A549 (cell line): ENCODE data around the gene LMNTD1. TPM values are rescaled to one million over a fixed set of nuclear protein-coding genes. Genes with fewer than 3 reads are reported as not detected.

Experiments
- ATAC-seq, 2 experiments: fragments of 200-7000 bp in 1 of 2; fragments of >200 bp in 1 of 2; cut with Nextera tagmentation in 1 of 2; cut with Tn5 transposase in 1 of 2; 3 replicates each; pipeline versions ENCODE4 v1.8.0 to v1.9.1; 2018 to 2020; ENCODE audit warnings: mild to moderate bottlenecking in 1 of 2, moderate library complexity in 1 of 2
- CTCF ChIA-PET: fragments of 300-600 bp; sonication (Branson Sonifier 250); formaldehyde crosslinking; extraction: SDS; loops from one replicate; lab custom pipeline; 2021; ENCODE audit warnings: antibody characterized with exemption, inconsistent platforms; lab: Yijun Ruan, JAX
- POLR2A ChIA-PET: fragments of 350-600 bp; formaldehyde crosslinking; extraction: SDS; loops from one replicate; lab custom pipeline; 2021; ENCODE audit warnings: antibody characterized with exemption, inconsistent platforms; lab: Yijun Ruan, JAX
- DNase-seq, 2 experiments: peaks; one replicate each; pipeline versions ENCODE4 v3.0.0 to v3.0.0-alpha.2; 2011 to 2016; ENCODE audit warnings: low read depth in 1 of 2, low spot score in 1 of 2
- FAIRE-seq: peaks from 2 replicates; lab custom pipeline; 2011; peaks lifted over from hg19 to GRCh38; lab: Jason Lieb, UNC
- H3K27ac ChIP-seq, 2 experiments: fragments of >200 bp; sonication (Bioruptor Twin); formaldehyde crosslinking; 3 replicates each; pipeline ENCODE4 v1.5.1; 2016 to 2017
- H3K4me1 ChIP-seq: fragments of >200 bp; sonication (Bioruptor Twin); formaldehyde crosslinking; 3 replicates; pipeline ENCODE4 v1.6.1; 2016
- H3K4me2 ChIP-seq: fragments of >200 bp; sonication (Bioruptor Twin); formaldehyde crosslinking; 3 replicates; pipeline ENCODE4 v1.6.1; 2016
- H3K4me3 ChIP-seq: fragments of >200 bp; sonication (Bioruptor Twin); formaldehyde crosslinking; 3 replicates; pipeline ENCODE4 v1.5.1; 2016
- H3K9me3 ChIP-seq: fragments of >200 bp; sonication (Bioruptor Twin); formaldehyde crosslinking; 3 replicates; pipeline ENCODE4 v1.6.1; 2016
- BCL3 ChIP-seq: fragments of >200 bp; sonication (Bioruptor Twin); formaldehyde crosslinking; IDR thresholded peaks from 3 replicates; pipeline ENCODE4 v1.6.1; 2016
- BHLHE40 ChIP-seq: IDR thresholded peaks from 2 replicates; pipeline ENCODE4 v1.6.1; 2012; ENCODE audit warnings: low read depth, low read length, inconsistent platforms
- CHD2 ChIP-seq: fragments of 150-350 bp; IDR thresholded peaks from 2 replicates; pipeline ENCODE4 v1.6.1; 2014; ENCODE audit warnings: low read length; ENCODE audit not compliant: partially characterized antibody
- CHD4 ChIP-seq: fragments of 200-600 bp; sonication (generic); IDR thresholded peaks from 2 replicates; pipeline ENCODE4 v1.6.1; 2016; ENCODE audit warnings: antibody characterized with exemption, mild to moderate bottlenecking, borderline replicate concordance
- CTCF ChIP-seq: fragments of >200 bp; sonication (Bioruptor Twin); formaldehyde crosslinking; IDR thresholded peaks from 3 replicates; pipeline ENCODE4 v1.5.1; 2016
- ELK1 ChIP-seq: fragments of 150-350 bp; IDR thresholded peaks from 2 replicates; pipeline ENCODE4 v1.6.1; 2014; ENCODE audit warnings: low read depth, mild to moderate bottlenecking, low read length
- FOSB ChIP-seq: fragments of 250-450 bp; sonication (Bioruptor Pico); IDR thresholded peaks from 2 replicates; pipeline ENCODE4 v1.5.0; 2020; ENCODE audit warnings: mild to moderate bottlenecking, moderate library complexity
- FOXS1 ChIP-seq: fragments of 250-450 bp; sonication (Bioruptor Pico); IDR thresholded peaks from 2 replicates; pipeline ENCODE4 v1.5.0; 2020; ENCODE audit warnings: mild to moderate bottlenecking, moderate library complexity
- HMGXB4 ChIP-seq: fragments of 250-450 bp; sonication (Bioruptor Pico); IDR thresholded peaks from 2 replicates; pipeline ENCODE4 v1.5.0; 2021; ENCODE audit warnings: mild to moderate bottlenecking, moderate library complexity, borderline replicate concordance
- HOXA7 ChIP-seq: fragments of 250-450 bp; sonication (Bioruptor Pico); IDR thresholded peaks from 2 replicates; pipeline ENCODE4 v1.5.0; 2020; ENCODE audit warnings: mild to moderate bottlenecking, moderate library complexity
- HOXB5 ChIP-seq: fragments of 250-450 bp; sonication (Bioruptor Pico); IDR thresholded peaks from 2 replicates; pipeline ENCODE4 v1.5.0; 2020; ENCODE audit warnings: mild to moderate bottlenecking, moderate library complexity
- KDM1A ChIP-seq: fragments of 200-600 bp; sonication (generic); IDR thresholded peaks from 2 replicates; pipeline ENCODE4 v1.6.1; 2016; ENCODE audit warnings: low read depth, mild to moderate bottlenecking
- MAZ ChIP-seq: fragments of 150-350 bp; IDR thresholded peaks from 2 replicates; pipeline ENCODE4 v1.6.1; 2014; ENCODE audit warnings: antibody characterized with exemption, low read depth, low read length, borderline replicate concordance
- POLR2AphosphoS2 ChIP-seq: conservative IDR thresholded peaks from 2 replicates; pipeline ENCODE4 v1.6.1; 2012; ENCODE audit warnings: low read length, improper control_type of control experiment, inconsistent platforms
- RAD21 ChIP-seq, 2 experiments: fragments of >200 bp in 1 of 2; sonication (Bioruptor Twin) in 1 of 2; formaldehyde crosslinking in 1 of 2; IDR thresholded peaks in 1 of 2; conservative IDR thresholded peaks in 1 of 2; 2 replicates in 1 of 2; 3 replicates in 1 of 2; pipeline ENCODE4 v1.6.1; 2012 to 2018; ENCODE audit warnings: inconsistent platforms in 1 of 2
- REST ChIP-seq: fragments of 200-600 bp; sonication (generic); IDR thresholded peaks from 2 replicates; pipeline ENCODE4 v1.6.1; 2016; ENCODE audit warnings: antibody characterized with exemption, mild to moderate bottlenecking, moderate library complexity
- RNF2 ChIP-seq: fragments of 200-600 bp; sonication (generic); IDR thresholded peaks from 2 replicates; pipeline ENCODE4 v1.6.1; 2016; ENCODE audit warnings: low read depth, mild to moderate bottlenecking, antibody characterized with exemption, moderate library complexity, borderline replicate concordance
- TFCP2L1 ChIP-seq: fragments of 250-450 bp; sonication (Bioruptor Pico); IDR thresholded peaks from 2 replicates; pipeline ENCODE4 v1.5.0; 2021; ENCODE audit warnings: mild to moderate bottlenecking
- USF2 ChIP-seq: fragments of 450-650 bp; IDR thresholded peaks from 2 replicates; pipeline ENCODE4 v1.6.1; 2014; ENCODE audit warnings: antibody characterized with exemption
- ZNF302 ChIP-seq: fragments of 250-450 bp; sonication (Bioruptor Pico); IDR thresholded peaks from 2 replicates; pipeline ENCODE4 v1.9.0; 2021; ENCODE audit warnings: inconsistent platforms, mild to moderate bottlenecking, moderate library complexity
- WGBS: methylation state at CpG from one replicate; pipeline ENCODE4 v1.1.6; 2017; ENCODE audit errors: missing lambda C conversion rate; 5-methylcytosine and 5-hydroxymethylcytosine counted together
- polyA plus RNA-seq, 4 experiments: library from polyadenylated mRNA; depleted of rRNA in 3 of 4; stranded (reverse); fragments of >200 nt; fragmentation: RNase III in 1 of 4; extraction: RNeasy Plus Mini Kit Qiagen cat#74134 plus additional on column Dnase treatment in 1 of 4; gene quantifications; 2 replicates in 3 of 4; 3 replicates in 1 of 4; pipeline ENCODE4 v1.2.3, GENCODE V29; 2011 to 2017

The LMNTD1 gene
- polyA plus RNA-seq, 2 of the 4 experiments (the other 2 are of a cell fraction): not detected

GRCh38 chr12:25558586-25558985 is 5.5 kb upstream of the LMNTD1 start:
- POLR2A ChIA-PET: no interaction called here
- Histone ChIP-seq H3K4me3 (no peak overlapping the region), H3K27ac (no peak overlapping the region), H3K4me1 (no peaks in the 10 kb centered on the region), H3K9me3 (no peaks in the 10 kb centered on the region), H3K4me2 (no peak overlapping the region)
- FAIRE-seq: no peak
- peak in 1 of 2 experiments; percentile 4 for DNase-seq
- ATAC-seq: no peak
- 57% methylated on average over 7 of the region's 7 CpGs for WGBS
- TF ChIP-seq HMGXB4 (CRISPR knock-in tag) (no peak), RAD21 (conservative IDR thresholded peaks at IDR 0.05 in 1 of 2, IDR thresholded peaks at IDR 0.05 in 1 of 2) (no peak), BCL3 (no peak), HOXA7 (CRISPR knock-in tag) (no peak), BHLHE40 (no peak), CHD2 (no peak), POLR2AphosphoS2 (no peak), FOXS1 (CRISPR knock-in tag) (no peak), FOSB (CRISPR knock-in tag) (no peak), RNF2 (no peak)
- CTCF ChIA-PET: no interaction called here

- no peaks in the 10 kb centered on the region for H3K4me1 ChIP-seq
- TF ChIP-seq CTCF (peak; percentile 40), RAD21 (conservative IDR thresholded peaks at IDR 0.05 in 1 of 2, IDR thresholded peaks at IDR 0.05 in 1 of 2) (peak; percentile 32 to 61; a peak in 4 of 5 replicates), HOXA7 (CRISPR knock-in tag) (no peak)
- TF ChIP-seq, all 56 proteins: peak for 2
- Histone ChIP-seq H3K9me3 (no peaks in the 10 kb centered on the region), H3K4me3 (no peak overlapping the region), H3K27ac (no peak overlapping the region), H3K4me2 (no peak overlapping the region)
- DNase-seq (peak; percentile 8 to 48), ATAC-seq (no peak), FAIRE-seq (no peak)
- ChIA-PET POLR2A (no interaction called here), CTCF (no interaction called here)
- 20% methylated on average over 2 of the region's 2 CpGs for WGBS
These were observed 4.8 kb upstream of the LMNTD1 start for GRCh38 chr12:25557830-25558436.

- Histone ChIP-seq H3K4me1 (no peaks in the 10 kb centered on the region), H3K4me3 (no peak overlapping the region), H3K9me3 (no peaks in the 10 kb centered on the region), H3K27ac (no peak overlapping the region), H3K4me2 (no peak overlapping the region)
- DNase-seq (no peak), FAIRE-seq (no peak), ATAC-seq (no peak)
- POLR2A ChIA-PET: no interaction called here
- WGBS: 74% methylated on average over 6 of the region's 6 CpGs
- CTCF ChIA-PET: interaction anchor here (0.6 kb wide), 1 partner anchor 409 kb away, joined by 3 read pairs; no protein-coding TSS in a partner anchor
- TF ChIP-seq CHD4: no peak
- no peak for TF ChIP-seq REST
- TF ChIP-seq ZNF302 (CRISPR knock-in tag): no peak
- no peak for TF ChIP-seq ELK1
- TF ChIP-seq FOSB (CRISPR knock-in tag): no peak
- no peak for TF ChIP-seq TFCP2L1 (CRISPR knock-in tag)
- TF ChIP-seq MAZ: no peak
- TF ChIP-seq USF2: no peak
- TF ChIP-seq CHD2: no peak
- no peak for TF ChIP-seq POLR2AphosphoS2
- no peak for TF ChIP-seq HOXB5
- no peak for TF ChIP-seq KDM1A
- no peak for TF ChIP-seq HOXA7 (CRISPR knock-in tag)
These were observed 3.1 kb upstream of the LMNTD1 start for GRCh38 chr12:25556153-25556552.
